GM12801 (cell line): ENCODE measurements around the gene TNFRSF4.

Source experiments
- CTCF ChIP-seq: IDR thresholded peaks from one replicate; pipeline ENCODE4 v1.5.1; 2011; ENCODE audit warnings: control low read depth; ENCODE audit not compliant: insufficient read length; ENCODE audit errors: extremely low read depth

Gene TNFRSF4

GRCh38 chr1:1216770-1217620 is 3.0 kb upstream of the TNFRSF4 start:
- TF ChIP-seq CTCF, result no peak

- no peak for TF ChIP-seq CTCF
Observed at GRCh38 chr1:1215881-1216605, 2.1 kb upstream of the TNFRSF4 start.

GRCh38 chr1:1215080-1215676 is 1.2 kb upstream of the TNFRSF4 start:
- no peak for TF ChIP-seq CTCF

- TF ChIP-seq CTCF, result no peak
Observed at GRCh38 chr1:1212780-1213344, 1.1 kb downstream of the TNFRSF4 start.

GRCh38 chr1:1211541-1212441 is 2.2 kb downstream of the TNFRSF4 start:
- TF ChIP-seq CTCF, result no peak

- no peak for TF ChIP-seq CTCF
Observed at GRCh38 chr1:1210726-1211540, 3.0 kb downstream of the TNFRSF4 start.
